Subcutaneous adipose tissue (tissue), 4 donors: ENCODE results near the gene MAP2K4. TPM values are rescaled to one million over a fixed set of nuclear protein-coding genes. Genes with fewer than 3 reads are reported as not detected.

Experiments used
- CTCF ChIP-seq: fragments of 450-650 bp; IDR thresholded peaks from one replicate; pipeline ENCODE4 v1.5.1; 2016; ENCODE audit warnings: low read depth, mild to moderate bottlenecking, control low read depth, antibody characterized with exemption, moderate library complexity
- total RNA-seq, 4 donors: library from RNA; depleted of rRNA; stranded (reverse); fragments of >200 nt; gene quantifications; one replicate each; pipeline ENCODE4 v1.1.0, GENCODE V29; 2016

Gene MAP2K4
- total RNA-seq, 4 donors from 2014 or later: 21.3 to 27.3 (median 23.7) TPM

- no peak for TF ChIP-seq CTCF
Measured at GRCh38 chr17:12099412-12099811, 78.7 kb downstream of the MAP2K4 start.

GRCh38 chr17:12104831-12105230 is 84.2 kb downstream of the MAP2K4 start:
- no peak for TF ChIP-seq CTCF

- no peak for TF ChIP-seq CTCF
Measured at GRCh38 chr17:12107905-12108304, 87.2 kb downstream of the MAP2K4 start.

GRCh38 chr17:12110906-12111305 is 90.2 kb downstream of the MAP2K4 start:
- TF ChIP-seq CTCF: no peak

GRCh38 chr17:12113156-12113555 is 92.5 kb downstream of the MAP2K4 start:
- no peak for TF ChIP-seq CTCF

- no peak for TF ChIP-seq CTCF
Measured at GRCh38 chr17:12114686-12115418, 94.2 kb downstream of the MAP2K4 start.

- TF ChIP-seq CTCF: no peak
Measured at GRCh38 chr17:12116143-12116542, 95.5 kb downstream of the MAP2K4 start.
